Heart left ventricle (tissue), 16 donors: ENCODE data around the gene DNAH14. TPM values are rescaled to one million over a fixed set of nuclear protein-coding genes. Genes with fewer than 3 reads are reported as not detected.

Source experiments
- ATAC-seq, 4 donors: fragments of 200-7000 bp; cut with Tn5 transposase; one replicate each; pipeline ENCODE4 v1.9.1; 2020 to 2022; ENCODE audit warnings: moderate library complexity in 4 of 4, mild to moderate bottlenecking in 3 of 4, moderate number of reproducible peaks in 1 of 4
- DNase-seq, 5 donors: peaks; one replicate each; pipeline ENCODE4 v3.0.0-alpha.2; 2020
- H3K27ac ChIP-seq, 12 donors: fragments of 200-600 bp; sonication (generic) in 4 of 12; one replicate each; pipeline versions ENCODE4 v1.5.0 to v1.8.0; 2016 to 2022; ENCODE audit warnings: mild to moderate bottlenecking in 2 of 12
- H3K27me3 ChIP-seq, 9 donors: fragments of 200-600 bp; sonication (generic) in 2 of 9; one replicate each; pipeline versions ENCODE4 v1.5.1 to v1.8.0; 2016 to 2022; ENCODE audit warnings: mild to moderate bottlenecking in 3 of 9
- H3K36me3 ChIP-seq, 9 donors: fragments of 200-600 bp; sonication (generic) in 2 of 9; one replicate each; pipeline versions ENCODE4 v1.5.0 to v1.8.0; 2018 to 2022; ENCODE audit warnings: mild to moderate bottlenecking in 2 of 9
- H3K4me1 ChIP-seq, 12 donors: fragments of 200-600 bp; sonication (generic) in 4 of 12; one replicate each; pipeline versions ENCODE4 v1.5.0 to v1.8.0; 2016 to 2022; ENCODE audit warnings: mild to moderate bottlenecking in 3 of 12
- H3K4me3 ChIP-seq, 12 donors: fragments of 200-600 bp; sonication (generic) in 4 of 12; one replicate each; pipeline versions ENCODE4 v1.5.0 to v1.8.0; 2017 to 2022; ENCODE audit warnings: mild to moderate bottlenecking in 9 of 12, moderate library complexity in 4 of 12
- H3K9me3 ChIP-seq, 12 donors: fragments of 200-600 bp; sonication (generic) in 4 of 12; one replicate each; pipeline versions ENCODE4 v1.5.0 to v1.8.0; 2016 to 2022; ENCODE audit warnings: mild to moderate bottlenecking in 1 of 12
- CTCF ChIP-seq, 12 donors: fragments of 200-600 bp; sonication (generic) in 4 of 12; IDR thresholded peaks; one replicate each; pipeline versions ENCODE4 v1.5.0 to v1.8.0; 2018 to 2022; ENCODE audit warnings: antibody characterized with exemption in 12 of 12, mild to moderate bottlenecking in 5 of 12
- POLR2A ChIP-seq, 2 donors: fragments of 450-650 bp; IDR thresholded peaks; one replicate each; pipeline ENCODE4 v1.6.1; 2017; ENCODE audit warnings: antibody characterized with exemption in 2 of 2, mild to moderate bottlenecking in 2 of 2, moderate library complexity in 2 of 2
- WGBS, 4 donors: extraction: QIAGEN DNeasy Blood & Tissue Kit in 2 of 4; methylation state at CpG; one replicate each; pipeline versions ENCODE4 v1.1.5 to v1.1.7; 2013 to 2018; 5-methylcytosine and 5-hydroxymethylcytosine counted together
- intact Hi-C, 10 donors: fragments of 100-400 bp; cut with DNase I; formaldehyde crosslinking; loops; one replicate each; pipeline versions ENCODE4 v1.11.1 to v1.14.2; 2022
- polyA plus RNA-seq, 2 donors: library from polyadenylated mRNA; stranded (reverse); fragments of 200-250 nt; gene quantifications; one replicate each; pipeline ENCODE4 v1.2.3, GENCODE V29; 2013
- total RNA-seq, 9 donors: library from RNA; depleted of rRNA in 2 of 9; stranded (reverse); fragments of >200 nt in 2 of 9; fragmentation: NEBNext Ultra II Directional in 3 of 9; extraction: Animal tissue kit (Norgen Biotek cat#: 25700) in 3 of 9; gene quantifications; one replicate each; pipeline versions ENCODE4 v1.1.0 to v1.2.4, GENCODE V29; 2016 to 2023
- donor health status: ischemic (EF 13 %, LVEDD 7.1; RV severe dilation, severe dysfunction).
- donor health status: healthy with polysubstance abuse.
- donor health status: DM: no; HTN: yes; CAD: no.
- donor health status: DM: no; HTN: no; CAD: no.
- donor health status: ischemic (EF 25% LVEDD 6.9; RV normal size, moderate dysfunction).
- donor health status: ischemic (EF 25% LVEDD 5.7; RV mildly dilated, moderate dysfunction).
- donor health status: healthy.
- donor health status: DM: yes; HTN: yes; CAD: no.
- donor health status: ischemic (EF 35%, LVEDD 5.7; RV mildly dilated, moderate dysfunction).
- donor health status: nonischemic (EF 11% LVEDD 7.7; RV severe dilation, severe dysfunction).
- donor health status: DM: yes; HTN: yes; CAD: no.
- donor health status: PGD.
- donor health status: ischemic (EF 29% LVEDD 5.4; RV normal size, mild dysfunction).
- donor health status: nonischemic (EF 23%, LVEDD 6.1; RV moderate dilation, normal function).

The DNAH14 gene
- total and polyA plus RNA-seq, 11 donors, result 0.24 to 6.8 (median 2.8) TPM

GRCh38 chr1:225254676-225255075 lies 325.2 kb downstream of the DNAH14 start:
- intact Hi-C loops, result no loop called here
- no peak for TF ChIP-seq POLR2A (IDR thresholded peaks at IDR 0.05)
- no peak for TF ChIP-seq CTCF (IDR thresholded peaks at IDR 0.05)
- no peaks in the 10 kb centered on the region for H3K4me1 ChIP-seq
- ATAC-seq (no peak), DNase-seq (no peak)
- peaks cover 0 to 6% (median 0%) of the 10 kb centered on the region in 12 donors for H3K9me3 ChIP-seq
- H3K27me3 ChIP-seq, result no peaks in the 10 kb centered on the region
- no peak overlapping the region for H3K27ac ChIP-seq
- WGBS, 4 donors, result 68 to 81% (median 81%) methylated on average over 4 of the region's 4 CpGs
- no peak overlapping the region for H3K4me3 ChIP-seq
- no peaks in the 10 kb centered on the region for H3K36me3 ChIP-seq

GRCh38 chr1:225257081-225257480 lies 327.6 kb downstream of the DNAH14 start:
- ATAC-seq (no peak), DNase-seq (no peak)
- WGBS, 4 donors, result 61 to 85% (median 67%) methylated on average over 2 of the region's 2 CpGs
- Histone ChIP-seq H3K4me1 (no peaks in the 10 kb centered on the region), H3K27me3 (no peaks in the 10 kb centered on the region), H3K9me3 (peaks cover 0 to 21% (median 3%) of the 10 kb centered on the region in 12 donors), H3K4me3 (no peak overlapping the region), H3K36me3 (no peaks in the 10 kb centered on the region), H3K27ac (no peak overlapping the region)
- intact Hi-C loops, result no loop called here
- no peak for TF ChIP-seq POLR2A (IDR thresholded peaks at IDR 0.05)
- TF ChIP-seq CTCF (IDR thresholded peaks at IDR 0.05), result no peak

DNA sequence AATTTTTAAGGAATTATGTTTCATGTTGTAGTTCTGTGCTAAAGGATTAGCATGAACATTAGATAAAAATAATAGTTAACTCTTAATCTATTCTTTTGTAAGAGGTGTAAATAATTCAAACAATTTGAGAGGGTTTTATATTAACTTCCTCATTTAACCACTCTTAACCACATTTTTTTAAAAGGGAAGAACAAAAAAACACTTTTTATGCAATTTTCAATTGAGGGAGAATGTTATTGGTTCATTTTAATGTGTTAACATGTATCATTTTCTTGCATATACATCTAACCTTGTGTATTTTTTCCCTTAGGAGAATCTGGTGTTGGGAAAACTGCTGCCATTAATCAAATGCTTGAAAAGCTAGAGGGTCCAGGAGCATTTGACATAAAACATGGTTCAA lies 329.3 kb downstream of the DNAH14 start:
- H3K4me1 ChIP-seq, result no peaks in the 10 kb centered on the region
- ATAC-seq, result no peak
- intact Hi-C loops, result no loop called here

GRCh38 chr1:225259542-225259941 lies 330.1 kb downstream of the DNAH14 start:
- peaks cover 0 to 21% (median 3%) of the 10 kb centered on the region in 12 donors for H3K9me3 ChIP-seq
- TF ChIP-seq CTCF (IDR thresholded peaks at IDR 0.05) (no peak), POLR2A (IDR thresholded peaks at IDR 0.05) (no peak)
- no peak overlapping the region for H3K4me3 ChIP-seq
- intact Hi-C loops, result no loop called here
- 84 to 90% (median 86%) methylated on average over 1 of the region's 1 CpG for WGBS, 4 donors
- no peaks in the 10 kb centered on the region for H3K27me3 ChIP-seq
- H3K27ac ChIP-seq, result no peak overlapping the region
- no peaks in the 10 kb centered on the region for H3K4me1 ChIP-seq
- DNase-seq (no peak), ATAC-seq (no peak)
- H3K36me3 ChIP-seq, result no peaks in the 10 kb centered on the region

More for the DNA sequence above, 329.3 kb downstream of the DNAH14 start:
- H3K27ac ChIP-seq, result no peak overlapping the region
- no peak overlapping the region for H3K4me3 ChIP-seq
- TF ChIP-seq CTCF (IDR thresholded peaks at IDR 0.05) (no peak), POLR2A (IDR thresholded peaks at IDR 0.05) (no peak)
- H3K9me3 ChIP-seq, result peaks cover 0 to 21% (median 3%) of the 10 kb centered on the region in 12 donors
- no peak for DNase-seq
- H3K36me3 ChIP-seq, result no peaks in the 10 kb centered on the region
- H3K27me3 ChIP-seq, result no peaks in the 10 kb centered on the region
